ENCODE data around the gene MRPL10.

Gene MRPL10

DNA sequence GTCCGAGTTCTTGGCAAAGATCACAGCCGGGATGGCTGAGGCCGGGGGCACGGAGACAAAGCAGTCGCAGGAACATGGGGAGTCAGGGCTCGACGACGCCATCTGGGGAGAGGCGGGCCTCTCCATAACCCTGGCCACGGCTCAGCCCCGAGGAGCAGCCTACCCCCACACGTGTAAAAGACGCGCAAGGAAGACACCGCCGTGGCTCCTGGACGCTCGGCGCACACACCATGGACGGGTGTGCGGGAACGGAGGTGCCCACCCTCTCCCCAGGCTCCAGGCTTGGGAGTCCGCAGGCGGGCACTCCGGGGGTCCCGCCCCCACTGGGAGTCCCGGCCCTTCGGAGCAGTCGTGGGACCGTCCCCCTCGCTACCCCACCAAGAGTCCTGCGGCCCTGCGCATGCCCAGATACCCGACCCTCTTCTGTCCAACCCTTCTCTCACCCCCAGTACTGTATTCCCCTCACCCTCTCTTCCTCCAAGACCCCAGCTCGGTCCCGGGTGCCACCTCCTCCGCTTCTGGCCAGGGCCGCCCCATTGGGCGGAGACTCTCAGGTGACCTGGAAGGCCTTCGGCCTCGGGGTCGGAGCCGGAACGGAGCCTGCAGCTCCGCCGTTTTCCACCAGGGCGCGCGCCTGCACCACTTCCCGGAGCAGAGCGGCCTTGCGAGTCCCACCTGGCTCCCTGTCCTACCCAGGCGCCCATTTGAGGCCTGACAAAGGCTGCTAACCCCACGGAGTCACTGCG lies 9.6 kb upstream of the MRPL10 start, which contains the start of gene SCRN2:
Gene SCRN2 (minus strand): TSS at position 532 of the 746 bp plus-strand sequence. CDS start 430 bp downstream, at position 102.
- ATAC-seq: peak; percentile 90
- TF ChIP-seq RARB (CRISPR knock-in tag; IDR thresholded peaks at IDR 0.05): no peak
- no peak for TF ChIP-seq ISL1 (CRISPR knock-in tag; IDR thresholded peaks at IDR 0.05)
- TF ChIP-seq ZNF8 (CRISPR knock-in tag; IDR thresholded peaks at IDR 0.05): no peak
- 0 out of 2 replicates have a peak, but pooled peaks have one; percentile 12 for TF ChIP-seq BACH2 (CRISPR knock-in tag; IDR thresholded peaks at IDR 0.05; ENCODE audit: borderline replicate concordance)
- no peak for TF ChIP-seq ZNF70 (CRISPR knock-in tag; IDR thresholded peaks at IDR 0.05)
- TF ChIP-seq ZC3H10 (CRISPR knock-in tag; IDR thresholded peaks at IDR 0.05): no peak
- no peak for TF ChIP-seq ZFP3 (CRISPR knock-in tag; IDR thresholded peaks at IDR 0.05)
- 0 out of 2 replicates have a peak, but pooled peaks have one; percentile 24 for TF ChIP-seq GLIS3 (CRISPR knock-in tag; IDR thresholded peaks at IDR 0.05)
- no peak for TF ChIP-seq TOX (CRISPR knock-in tag; IDR thresholded peaks at IDR 0.05; ENCODE audit: borderline replicate concordance)
- TF ChIP-seq, protein P1, sequence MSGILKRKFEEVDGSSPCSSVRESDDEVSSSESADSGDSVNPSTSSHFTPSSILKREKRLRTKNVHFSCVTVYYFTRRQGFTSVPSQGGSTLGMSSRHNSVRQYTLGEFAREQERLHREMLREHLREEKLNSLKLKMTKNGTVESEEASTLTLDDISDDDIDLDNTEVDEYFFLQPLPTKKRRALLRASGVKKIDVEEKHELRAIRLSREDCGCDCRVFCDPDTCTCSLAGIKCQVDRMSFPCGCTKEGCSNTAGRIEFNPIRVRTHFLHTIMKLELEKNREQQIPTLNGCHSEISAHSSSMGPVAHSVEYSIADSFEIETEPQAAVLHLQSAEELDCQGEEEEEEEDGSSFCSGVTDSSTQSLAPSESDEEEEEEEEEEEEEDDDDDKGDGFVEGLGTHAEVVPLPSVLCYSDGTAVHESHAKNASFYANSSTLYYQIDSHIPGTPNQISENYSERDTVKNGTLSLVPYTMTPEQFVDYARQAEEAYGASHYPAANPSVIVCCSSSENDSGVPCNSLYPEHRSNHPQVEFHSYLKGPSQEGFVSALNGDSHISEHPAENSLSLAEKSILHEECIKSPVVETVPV (CRISPR knock-in tag; IDR thresholded peaks at IDR 0.05): no peak
- no peak for TF ChIP-seq CSDC2 (CRISPR knock-in tag; IDR thresholded peaks at IDR 0.05)
- no peak for TF ChIP-seq SNAI2 (CRISPR knock-in tag; IDR thresholded peaks at IDR 0.05)
- TF ChIP-seq PATZ1 (CRISPR knock-in tag; IDR thresholded peaks at IDR 0.05; ENCODE audit: borderline replicate concordance): no peak
- TF ChIP-seq ARNTL (CRISPR knock-in tag; IDR thresholded peaks at IDR 0.05; ENCODE audit: borderline replicate concordance, low read depth): no peak
- TF ChIP-seq PPARA (CRISPR knock-in tag; IDR thresholded peaks at IDR 0.05; ENCODE audit: borderline replicate concordance): no peak
- peak; percentile 32; the same call in 1 of the 2 replicates for TF ChIP-seq TCF4 (CRISPR knock-in tag; IDR thresholded peaks at IDR 0.05; ENCODE audit: borderline replicate concordance)
- TF ChIP-seq ESRRG (CRISPR knock-in tag; IDR thresholded peaks at IDR 0.05): no peak
- TF ChIP-seq ZFP30 (CRISPR knock-in tag; IDR thresholded peaks at IDR 0.05): no peak
- no peak for TF ChIP-seq OSR1 (CRISPR knock-in tag; IDR thresholded peaks at IDR 0.05)
- TF ChIP-seq ZNF565 (CRISPR knock-in tag; conservative IDR thresholded peaks at IDR 0.05; ENCODE audit: low read depth): no peak
- TF ChIP-seq, protein P2, sequence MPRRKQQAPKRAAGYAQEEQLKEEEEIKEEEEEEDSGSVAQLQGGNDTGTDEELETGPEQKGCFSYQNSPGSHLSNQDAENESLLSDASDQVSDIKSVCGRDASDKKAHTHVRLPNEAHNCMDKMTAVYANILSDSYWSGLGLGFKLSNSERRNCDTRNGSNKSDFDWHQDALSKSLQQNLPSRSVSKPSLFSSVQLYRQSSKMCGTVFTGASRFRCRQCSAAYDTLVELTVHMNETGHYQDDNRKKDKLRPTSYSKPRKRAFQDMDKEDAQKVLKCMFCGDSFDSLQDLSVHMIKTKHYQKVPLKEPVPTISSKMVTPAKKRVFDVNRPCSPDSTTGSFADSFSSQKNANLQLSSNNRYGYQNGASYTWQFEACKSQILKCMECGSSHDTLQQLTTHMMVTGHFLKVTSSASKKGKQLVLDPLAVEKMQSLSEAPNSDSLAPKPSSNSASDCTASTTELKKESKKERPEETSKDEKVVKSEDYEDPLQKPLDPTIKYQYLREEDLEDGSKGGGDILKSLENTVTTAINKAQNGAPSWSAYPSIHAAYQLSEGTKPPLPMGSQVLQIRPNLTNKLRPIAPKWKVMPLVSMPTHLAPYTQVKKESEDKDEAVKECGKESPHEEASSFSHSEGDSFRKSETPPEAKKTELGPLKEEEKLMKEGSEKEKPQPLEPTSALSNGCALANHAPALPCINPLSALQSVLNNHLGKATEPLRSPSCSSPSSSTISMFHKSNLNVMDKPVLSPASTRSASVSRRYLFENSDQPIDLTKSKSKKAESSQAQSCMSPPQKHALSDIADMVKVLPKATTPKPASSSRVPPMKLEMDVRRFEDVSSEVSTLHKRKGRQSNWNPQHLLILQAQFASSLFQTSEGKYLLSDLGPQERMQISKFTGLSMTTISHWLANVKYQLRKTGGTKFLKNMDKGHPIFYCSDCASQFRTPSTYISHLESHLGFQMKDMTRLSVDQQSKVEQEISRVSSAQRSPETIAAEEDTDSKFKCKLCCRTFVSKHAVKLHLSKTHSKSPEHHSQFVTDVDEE (CRISPR knock-in tag; IDR thresholded peaks at IDR 0.05): no peak
- TF ChIP-seq CREB5 (CRISPR knock-in tag; IDR thresholded peaks at IDR 0.05; ENCODE audit: low read depth): no peak
- TF ChIP-seq, protein P3, sequence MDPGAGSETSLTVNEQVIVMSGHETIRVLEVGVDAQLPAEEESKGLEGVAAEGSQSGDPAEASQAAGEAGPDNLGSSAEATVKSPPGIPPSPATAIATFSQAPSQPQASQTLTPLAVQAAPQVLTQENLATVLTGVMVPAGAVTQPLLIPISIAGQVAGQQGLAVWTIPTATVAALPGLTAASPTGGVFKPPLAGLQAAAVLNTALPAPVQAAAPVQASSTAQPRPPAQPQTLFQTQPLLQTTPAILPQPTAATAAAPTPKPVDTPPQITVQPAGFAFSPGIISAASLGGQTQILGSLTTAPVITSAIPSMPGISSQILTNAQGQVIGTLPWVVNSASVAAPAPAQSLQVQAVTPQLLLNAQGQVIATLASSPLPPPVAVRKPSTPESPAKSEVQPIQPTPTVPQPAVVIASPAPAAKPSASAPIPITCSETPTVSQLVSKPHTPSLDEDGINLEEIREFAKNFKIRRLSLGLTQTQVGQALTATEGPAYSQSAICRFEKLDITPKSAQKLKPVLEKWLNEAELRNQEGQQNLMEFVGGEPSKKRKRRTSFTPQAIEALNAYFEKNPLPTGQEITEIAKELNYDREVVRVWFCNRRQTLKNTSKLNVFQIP (CRISPR knock-in tag; IDR thresholded peaks at IDR 0.05; ENCODE audit: borderline replicate concordance, low read depth): no peak
